Renal cortical epithelial cell (primary cell): ENCODE measurements around the gene SNAI3. TPM values are rescaled to one million over a fixed set of nuclear protein-coding genes. Genes with fewer than 3 reads are reported as not detected.

Experiments
- DNase-seq: peaks from one replicate; pipeline ENCODE4 v3.0.0-alpha.2; 2011; ENCODE audit warnings: low read depth
- total RNA-seq: library from RNA; depleted of rRNA; stranded (reverse); fragments of >200 nt; gene quantifications from 2 replicates; pipeline ENCODE4 v1.2.3, GENCODE V29; 2014

The SNAI3 gene
- total RNA-seq = 0.05 and 0.35 TPM in 2 replicates

- DNase-seq = no peak
Measured at GRCh38 chr16:88686439-88687253, at the start of gene SNAI3. SNAI3 (minus strand) TSS chr16:88686507; CDS start chr16:88686406, 101 bp downstream.

- DNase-seq = no peak
Measured at GRCh38 chr16:88736088-88736487, 49.8 kb upstream of the SNAI3 start.

GRCh38 chr16:88735616-88736015 is 49.3 kb upstream of the SNAI3 start:
- no peak for DNase-seq

- DNase-seq = no peak
Measured at GRCh38 chr16:88735121-88735520, 48.8 kb upstream of the SNAI3 start.

GRCh38 chr16:88734361-88734728 is 48.0 kb upstream of the SNAI3 start:
- no peak for DNase-seq

GRCh38 chr16:88733630-88734360 is 47.5 kb upstream of the SNAI3 start:
- no peak for DNase-seq

- DNase-seq = no peak
Measured at GRCh38 chr16:88732961-88733294, 46.6 kb upstream of the SNAI3 start.

GRCh38 chr16:88732172-88732960 is 46.1 kb upstream of the SNAI3 start:
- no peak for DNase-seq

- DNase-seq = no peak
Measured at GRCh38 chr16:88731699-88732098, 45.4 kb upstream of the SNAI3 start.

- no peak for DNase-seq
Measured at GRCh38 chr16:88730632-88731607, 44.6 kb upstream of the SNAI3 start.

- no peak for DNase-seq
Measured at GRCh38 chr16:88727871-88728270, 41.6 kb upstream of the SNAI3 start.

- DNase-seq = no peak
Measured at GRCh38 chr16:88726981-88727380, 40.7 kb upstream of the SNAI3 start.

GRCh38 chr16:88726408-88726749 is 40.1 kb upstream of the SNAI3 start:
- no peak for DNase-seq

GRCh38 chr16:88725609-88726407 is 39.5 kb upstream of the SNAI3 start:
- DNase-seq = no peak

GRCh38 chr16:88724855-88725555 is 38.7 kb upstream of the SNAI3 start:
- DNase-seq = no peak

GRCh38 chr16:88723911-88724310 is 37.6 kb upstream of the SNAI3 start:
- no peak for DNase-seq

GRCh38 chr16:88723507-88723887 is 37.2 kb upstream of the SNAI3 start:
- no peak for DNase-seq

GRCh38 chr16:88722784-88723506 is 36.6 kb upstream of the SNAI3 start:
- no peak for DNase-seq
